ENCODE data around the gene RPL27A.

RPL27A gene

GRCh38 chr11:8676458-8676857 lies 6.1 kb upstream of the RPL27A start:
- DNase-seq = no peak

- DNase-seq = no peak
Observed at GRCh38 chr11:8679006-8679405, 3.6 kb upstream of the RPL27A start.

- DNase-seq = no peak
Observed at GRCh38 chr11:8681837-8682302, 722 bp upstream of the RPL27A start.

GRCh38 chr11:8683115-8683807 lies 669 bp downstream of the RPL27A start:
- DNase-seq = no peak

GRCh38 chr11:8684600-8685290 lies 2.2 kb downstream of the RPL27A start:
- DNase-seq = no peak

- no peak for DNase-seq
Observed at GRCh38 chr11:8685306-8685705, 2.7 kb downstream of the RPL27A start.

- no peak for DNase-seq
Observed at GRCh38 chr11:8685820-8686219, 3.2 kb downstream of the RPL27A start.

- no peak for DNase-seq
Observed at GRCh38 chr11:8686325-8686724, 3.7 kb downstream of the RPL27A start.

GRCh38 chr11:8688414-8689362 lies 6.1 kb downstream of the RPL27A start:
- DNase-seq = peak; percentile 87

- no peak for DNase-seq
Observed at GRCh38 chr11:8689726-8690255, 7.2 kb downstream of the RPL27A start.

- DNase-seq = no peak
Observed at GRCh38 chr11:8690374-8691342, 8.1 kb downstream of the RPL27A start.

GRCh38 chr11:8691601-8692000 lies 9.0 kb downstream of the RPL27A start:
- no peak for DNase-seq

- DNase-seq = no peak
Observed at GRCh38 chr11:8692417-8692816, 9.8 kb downstream of the RPL27A start.

GRCh38 chr11:8693010-8693551 lies 10.5 kb downstream of the RPL27A start:
- DNase-seq = no peak

GRCh38 chr11:8693555-8693954 lies 11.0 kb downstream of the RPL27A start:
- DNase-seq = no peak

- no peak for DNase-seq
Observed at GRCh38 chr11:8694137-8694536, 11.5 kb downstream of the RPL27A start.

GRCh38 chr11:8697054-8697453 lies 14.5 kb downstream of the RPL27A start:
- DNase-seq = no peak

GRCh38 chr11:8698379-8698851 lies 15.8 kb downstream of the RPL27A start:
- no peak for DNase-seq

GRCh38 chr11:8698917-8699441 lies 16.4 kb downstream of the RPL27A start:
- DNase-seq = no peak

GRCh38 chr11:8699903-8700302 lies 17.3 kb downstream of the RPL27A start:
- DNase-seq = no peak

Data from 8988T (cell line).